ENCODE measurements around the gene TRIM24. TPM values are rescaled to one million over a fixed set of nuclear protein-coding genes. Genes with fewer than 3 reads are reported as not detected.

Gene TRIM24
- total and polyA plus RNA-seq, 2 of the 13 experiments (the other 11 are each of a cell fraction or from before 2014, with no cell fraction given): 100 to 106 TPM

GRCh38 chr7:138564365-138564764 lies 104.3 kb downstream of the TRIM24 start (continued):
- TF ChIP-seq ARID5B (CRISPR knock-in tag; IDR thresholded peaks at IDR 0.05) (0 out of 2 replicates have a peak, but pooled peaks have one; percentile 19), ZNF639 (CRISPR knock-in tag; conservative IDR thresholded peaks at IDR 0.05) (no peak), ZFP36 (IDR thresholded peaks at IDR 0.05; ENCODE audit: borderline replicate concordance, low read depth, low read length, partially characterized antibody) (no peak), ZNF10 (CRISPR knock-in tag; IDR thresholded peaks at IDR 0.05; ENCODE audit: borderline replicate concordance, low read depth) (no peak), STAT5B (CRISPR knock-in tag; IDR thresholded peaks at IDR 0.05) (no peak), ZBTB43 (CRISPR knock-in tag; conservative IDR thresholded peaks at IDR 0.05) (no peak), REPIN1 (CRISPR knock-in tag; IDR thresholded peaks at IDR 0.05; ENCODE audit: borderline replicate concordance, low read depth) (no peak), HNRNPH1 (optimal IDR thresholded peaks at IDR 0.05; ENCODE audit: low read depth, low read length) (no peak), ZBTB3 (CRISPR knock-in tag; IDR thresholded peaks at IDR 0.05; ENCODE audit: borderline replicate concordance, low read depth) (no peak), ZNF280B (CRISPR knock-in tag; IDR thresholded peaks at IDR 0.05; ENCODE audit: borderline replicate concordance) (no peak), MAFF (IDR thresholded peaks at IDR 0.05; ENCODE audit: low read depth, low read length) (peak; percentile 29; the same call in 1 of the 2 replicates), GTF2F1 (IDR thresholded peaks at IDR 0.05; ENCODE audit: low read length) (no peak), CHCHD3 (CRISPR knock-in tag; IDR thresholded peaks at IDR 0.05) (no peak), ZNF383 (CRISPR knock-in tag; IDR thresholded peaks at IDR 0.05; ENCODE audit: borderline replicate concordance) (no peak), XRCC5 (optimal IDR thresholded peaks at IDR 0.05; ENCODE audit: low read length) (no peak), ZNF441 (CRISPR knock-in tag; IDR thresholded peaks at IDR 0.05; ENCODE audit: borderline replicate concordance) (no peak)
